Right lobe of liver (tissue), 4 donors: Measurements from ENCODE around the gene PAK1.

Experiments
- POLR2A ChIP-seq: fragments of 450-650 bp; IDR thresholded peaks from one replicate; pipeline ENCODE4 v1.6.1; 2017; ENCODE audit warnings: antibody characterized with exemption, mild to moderate bottlenecking
- TF ChIP-seq, protein P1 (sequence below), 4 donors: fragments of 200-600 bp in 3 of 4; fragments of 450-650 bp in 1 of 4; IDR thresholded peaks; one replicate each; pipeline versions ENCODE4 v1.5.1 to v1.8.0; 2016 to 2022; ENCODE audit warnings: antibody characterized with exemption in 4 of 4, mild to moderate bottlenecking in 2 of 4
- donor health status: DM: no; HTN: no; CAD: no.
- donor health status: DM: no; HTN: no; CAD: no.
- donor health status: DM: no; HTN: yes; CAD: no.

DNA sequence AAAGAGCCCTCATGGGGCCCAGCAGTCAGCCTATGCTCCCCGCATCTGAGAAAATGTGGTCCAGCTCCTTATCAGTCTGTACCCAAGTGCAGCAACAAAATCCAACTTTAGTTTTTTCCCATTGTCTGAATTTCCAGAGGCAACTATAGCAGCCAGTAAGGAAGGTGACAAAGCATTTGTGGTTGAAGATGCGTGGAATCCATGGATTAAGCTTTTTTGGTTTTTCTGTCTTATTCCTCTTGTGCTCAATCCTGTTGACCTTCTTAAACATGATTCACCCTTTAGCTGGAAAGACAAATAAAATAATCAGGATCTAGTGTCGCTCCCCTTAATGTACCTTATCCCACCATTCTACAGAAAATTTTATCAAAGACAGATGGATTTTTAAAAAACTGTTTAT is 186.8 kb downstream of the PAK1 start:
- TF ChIP-seq, protein P1, sequence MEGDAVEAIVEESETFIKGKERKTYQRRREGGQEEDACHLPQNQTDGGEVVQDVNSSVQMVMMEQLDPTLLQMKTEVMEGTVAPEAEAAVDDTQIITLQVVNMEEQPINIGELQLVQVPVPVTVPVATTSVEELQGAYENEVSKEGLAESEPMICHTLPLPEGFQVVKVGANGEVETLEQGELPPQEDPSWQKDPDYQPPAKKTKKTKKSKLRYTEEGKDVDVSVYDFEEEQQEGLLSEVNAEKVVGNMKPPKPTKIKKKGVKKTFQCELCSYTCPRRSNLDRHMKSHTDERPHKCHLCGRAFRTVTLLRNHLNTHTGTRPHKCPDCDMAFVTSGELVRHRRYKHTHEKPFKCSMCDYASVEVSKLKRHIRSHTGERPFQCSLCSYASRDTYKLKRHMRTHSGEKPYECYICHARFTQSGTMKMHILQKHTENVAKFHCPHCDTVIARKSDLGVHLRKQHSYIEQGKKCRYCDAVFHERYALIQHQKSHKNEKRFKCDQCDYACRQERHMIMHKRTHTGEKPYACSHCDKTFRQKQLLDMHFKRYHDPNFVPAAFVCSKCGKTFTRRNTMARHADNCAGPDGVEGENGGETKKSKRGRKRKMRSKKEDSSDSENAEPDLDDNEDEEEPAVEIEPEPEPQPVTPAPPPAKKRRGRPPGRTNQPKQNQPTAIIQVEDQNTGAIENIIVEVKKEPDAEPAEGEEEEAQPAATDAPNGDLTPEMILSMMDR (IDR thresholded peaks at IDR 0.05): no peak
- TF ChIP-seq POLR2A: no peak
